A549 (cell line): Measurements from ENCODE around the gene ZYG11B. TPM values are rescaled to one million over a fixed set of nuclear protein-coding genes. Genes with fewer than 3 reads are reported as not detected.
"Not testable (repeated sequence)": the region's sequence is repeated elsewhere in the genome, so short reads cannot be mapped to it uniquely, and the experiment has no call there.

Experiments
- ATAC-seq, 2 experiments: fragments of 200-7000 bp in 1 of 2; fragments of >200 bp in 1 of 2; cut with Nextera tagmentation in 1 of 2; cut with Tn5 transposase in 1 of 2; 3 replicates each; pipeline versions ENCODE4 v1.8.0 to v1.9.1; 2018 to 2020; ENCODE audit warnings: mild to moderate bottlenecking in 1 of 2, moderate library complexity in 1 of 2
- CTCF ChIA-PET: fragments of 300-600 bp; sonication (Branson Sonifier 250); formaldehyde crosslinking; extraction: SDS; loops from one replicate; lab custom pipeline; 2021; ENCODE audit warnings: antibody characterized with exemption, inconsistent platforms; lab: Yijun Ruan, JAX
- POLR2A ChIA-PET: fragments of 350-600 bp; formaldehyde crosslinking; extraction: SDS; loops from one replicate; lab custom pipeline; 2021; ENCODE audit warnings: antibody characterized with exemption, inconsistent platforms; lab: Yijun Ruan, JAX
- DNase-seq, 2 experiments: peaks; one replicate each; pipeline versions ENCODE4 v3.0.0 to v3.0.0-alpha.2; 2011 to 2016; ENCODE audit warnings: low read depth in 1 of 2, low spot score in 1 of 2
- FAIRE-seq: peaks from 2 replicates; lab custom pipeline; 2011; peaks lifted over from hg19 to GRCh38; lab: Jason Lieb, UNC
- H3K27ac ChIP-seq, 2 experiments: fragments of >200 bp; sonication (Bioruptor Twin); formaldehyde crosslinking; 3 replicates each; pipeline ENCODE4 v1.5.1; 2016 to 2017
- H3K4me1 ChIP-seq: fragments of >200 bp; sonication (Bioruptor Twin); formaldehyde crosslinking; 3 replicates; pipeline ENCODE4 v1.6.1; 2016
- H3K4me2 ChIP-seq: fragments of >200 bp; sonication (Bioruptor Twin); formaldehyde crosslinking; 3 replicates; pipeline ENCODE4 v1.6.1; 2016
- H3K4me3 ChIP-seq: fragments of >200 bp; sonication (Bioruptor Twin); formaldehyde crosslinking; 3 replicates; pipeline ENCODE4 v1.5.1; 2016
- H3K9me3 ChIP-seq: fragments of >200 bp; sonication (Bioruptor Twin); formaldehyde crosslinking; 3 replicates; pipeline ENCODE4 v1.6.1; 2016
- ATOH8 ChIP-seq: fragments of 250-450 bp; sonication (Bioruptor Pico); IDR thresholded peaks from 2 replicates; pipeline ENCODE4 v1.5.0; 2020; ENCODE audit warnings: low read depth, mild to moderate bottlenecking, moderate library complexity
- CBX8 ChIP-seq: fragments of 200-600 bp; sonication (generic); IDR thresholded peaks from 2 replicates; pipeline ENCODE4 v1.6.1; 2016
- CHD4 ChIP-seq: fragments of 200-600 bp; sonication (generic); IDR thresholded peaks from 2 replicates; pipeline ENCODE4 v1.6.1; 2016; ENCODE audit warnings: antibody characterized with exemption, mild to moderate bottlenecking, borderline replicate concordance
- CTCF ChIP-seq: fragments of >200 bp; sonication (Bioruptor Twin); formaldehyde crosslinking; IDR thresholded peaks from 3 replicates; pipeline ENCODE4 v1.5.1; 2016
- EHMT2 ChIP-seq: fragments of 200-600 bp; sonication (generic); IDR thresholded peaks from 2 replicates; pipeline ENCODE4 v1.6.1; 2016; ENCODE audit warnings: antibody characterized with exemption, low read depth, mild to moderate bottlenecking, moderate library complexity
- EP300 ChIP-seq, 2 experiments: fragments of >200 bp; sonication (Bioruptor Twin); formaldehyde crosslinking; IDR thresholded peaks; 2 replicates in 1 of 2; 3 replicates in 1 of 2; pipeline ENCODE4 v1.6.1; 2016 to 2017
- FOSL2 ChIP-seq, 2 experiments: fragments of 450-650 bp in 1 of 2; fragments of >200 bp in 1 of 2; sonication (Bioruptor Twin) in 1 of 2; formaldehyde crosslinking; IDR thresholded peaks; 2 replicates each; pipeline versions ENCODE4 v1.5.0 to v1.6.1; 2016 to 2020; ENCODE audit warnings: mild to moderate bottlenecking in 1 of 2, moderate library complexity in 1 of 2
- GATA3 ChIP-seq: IDR thresholded peaks from 2 replicates; pipeline ENCODE4 v1.6.1; 2012; ENCODE audit warnings: borderline replicate concordance
- KDM5A ChIP-seq: fragments of 200-600 bp; sonication (generic); IDR thresholded peaks from 2 replicates; pipeline ENCODE4 v1.6.1; 2016; ENCODE audit warnings: antibody characterized with exemption, mild to moderate bottlenecking
- MAFK ChIP-seq: fragments of 450-650 bp; IDR thresholded peaks from 2 replicates; pipeline ENCODE4 v1.6.1; 2014; ENCODE audit not compliant: partially characterized antibody
- NPAS2 ChIP-seq: fragments of 250-450 bp; sonication (Bioruptor Pico); IDR thresholded peaks from 2 replicates; pipeline ENCODE4 v1.8.0; 2022; ENCODE audit warnings: mild to moderate bottlenecking, moderate library complexity, borderline replicate concordance
- REST ChIP-seq: fragments of 200-600 bp; sonication (generic); IDR thresholded peaks from 2 replicates; pipeline ENCODE4 v1.6.1; 2016; ENCODE audit warnings: antibody characterized with exemption, mild to moderate bottlenecking, moderate library complexity
- TFCP2L1 ChIP-seq: fragments of 250-450 bp; sonication (Bioruptor Pico); IDR thresholded peaks from 2 replicates; pipeline ENCODE4 v1.5.0; 2021; ENCODE audit warnings: mild to moderate bottlenecking
- ZC3H11A ChIP-seq: fragments of 450-650 bp; IDR thresholded peaks from 2 replicates; pipeline ENCODE4 v1.6.1; 2014; ENCODE audit warnings: antibody characterized with exemption, mild to moderate bottlenecking
- WGBS: methylation state at CpG from one replicate; pipeline ENCODE4 v1.1.6; 2017; ENCODE audit errors: missing lambda C conversion rate; 5-methylcytosine and 5-hydroxymethylcytosine counted together
- polyA plus RNA-seq, 4 experiments: library from polyadenylated mRNA; depleted of rRNA in 3 of 4; stranded (reverse); fragments of >200 nt; fragmentation: RNase III in 1 of 4; extraction: RNeasy Plus Mini Kit Qiagen cat#74134 plus additional on column Dnase treatment in 1 of 4; gene quantifications; 2 replicates in 3 of 4; 3 replicates in 1 of 4; pipeline ENCODE4 v1.2.3, GENCODE V29; 2011 to 2017

Gene ZYG11B
- polyA plus RNA-seq, 2 of the 4 experiments (the other 2 are of a cell fraction) = 5.8 to 14.1 TPM

- WGBS = 43% methylated on average over 2 of the region's 2 CpGs
- H3K4me1 ChIP-seq = no peaks in the 10 kb centered on the region
- H3K9me3 ChIP-seq = no peaks in the 10 kb centered on the region
- CTCF ChIA-PET = interaction anchor here (0.6 kb wide), 1 partner anchor 1096 kb away, joined by 3 read pairs; no protein-coding TSS in a partner anchor
- POLR2A ChIA-PET = no interaction called here
- no peak for FAIRE-seq
- no peak for TF ChIP-seq NPAS2 (CRISPR knock-in tag)
- TF ChIP-seq KDM5A = no peak
- no peak for TF ChIP-seq REST
- no peak for TF ChIP-seq ZC3H11A
- TF ChIP-seq EP300 (IDR thresholded peaks at IDR 0.05) = no peak
- no peak for TF ChIP-seq GATA3
- TF ChIP-seq, all 56 proteins: peak for 0
- no peak overlapping the region for H3K4me3 ChIP-seq
- no peak overlapping the region for H3K27ac ChIP-seq
- DNase-seq (no peak), ATAC-seq (no peak)
- no peak overlapping the region for H3K4me2 ChIP-seq
These were observed 136.6 kb downstream of the ZYG11B start for GRCh38 chr1:52862666-52863458.

GRCh38 chr1:52867087-52867863, 141.0 kb downstream of the ZYG11B start:
- ATAC-seq (no peak), DNase-seq (no peak), FAIRE-seq (no peak)
- TF ChIP-seq FOSL2 (IDR thresholded peaks at IDR 0.05) = no peak
- no peak for TF ChIP-seq FOSL2 (CRISPR knock-in tag; IDR thresholded peaks at IDR 0.05)
- TF ChIP-seq NPAS2 (CRISPR knock-in tag) = no peak
- TF ChIP-seq TFCP2L1 (CRISPR knock-in tag) = no peak
- TF ChIP-seq KDM5A = no peak
- no peak for TF ChIP-seq CBX8
- no peak overlapping the region for H3K27ac ChIP-seq
- ChIA-PET POLR2A (no interaction called here), CTCF (interaction anchor here (1.5 kb wide), 1 partner anchor 24 kb away, joined by 3 read pairs; the partner anchor contains the start of gene ZYG11A)
- no peaks in the 10 kb centered on the region for H3K9me3 ChIP-seq
- WGBS = 90% methylated on average over 2 of the region's 2 CpGs
- no peak overlapping the region for H3K4me3 ChIP-seq
- no peak overlapping the region for H3K4me2 ChIP-seq
- H3K4me1 ChIP-seq = no peaks in the 10 kb centered on the region

GRCh38 chr1:52869727-52870126, 143.5 kb downstream of the ZYG11B start:
- POLR2A ChIA-PET, CTCF ChIA-PET: not testable (repeated sequence)

GRCh38 chr1:52876843-52877242, 150.6 kb downstream of the ZYG11B start:
- TF ChIP-seq ZC3H11A (no peak), FOSL2 (IDR thresholded peaks at IDR 0.05) (no peak), FOSL2 (CRISPR knock-in tag; IDR thresholded peaks at IDR 0.05) (no peak), EP300 (IDR thresholded peaks at IDR 0.05) (no peak), ATOH8 (no peak), CHD4 (no peak), EHMT2 (no peak), CBX8 (no peak), CTCF (no peak), MAFK (no peak)
- TF ChIP-seq, all 56 proteins: peak for 0
- H3K4me1 ChIP-seq = peaks cover 4% of the 10 kb centered on the region; the same call in 2 of the 3 replicates
- H3K9me3 ChIP-seq = no peaks in the 10 kb centered on the region
- no peak overlapping the region for H3K4me2 ChIP-seq
- H3K27ac ChIP-seq = no peak overlapping the region
- CTCF ChIA-PET = interaction anchor here (0.7 kb wide), 1 partner anchor 300 kb away, joined by 3 read pairs; no protein-coding TSS in a partner anchor
- H3K4me3 ChIP-seq = no peak overlapping the region
- no peak for FAIRE-seq
- WGBS = 75% methylated on average over 2 of the region's 2 CpGs
- no peak for DNase-seq
- POLR2A ChIA-PET = no interaction called here
- no peak for ATAC-seq

More at GRCh38 chr1:52869727-52870126, 143.5 kb downstream of the ZYG11B start:
- not testable (repeated sequence) for H3K9me3 ChIP-seq, H3K27ac ChIP-seq, ATAC-seq, FAIRE-seq, H3K4me3 ChIP-seq, H3K4me2 ChIP-seq, DNase-seq, H3K4me1 ChIP-seq
- 78% methylated on average over 2 of the region's 29 CpGs for WGBS
